ENCODE results near the gene MAGEB1.

Gene MAGEB1

DNA sequence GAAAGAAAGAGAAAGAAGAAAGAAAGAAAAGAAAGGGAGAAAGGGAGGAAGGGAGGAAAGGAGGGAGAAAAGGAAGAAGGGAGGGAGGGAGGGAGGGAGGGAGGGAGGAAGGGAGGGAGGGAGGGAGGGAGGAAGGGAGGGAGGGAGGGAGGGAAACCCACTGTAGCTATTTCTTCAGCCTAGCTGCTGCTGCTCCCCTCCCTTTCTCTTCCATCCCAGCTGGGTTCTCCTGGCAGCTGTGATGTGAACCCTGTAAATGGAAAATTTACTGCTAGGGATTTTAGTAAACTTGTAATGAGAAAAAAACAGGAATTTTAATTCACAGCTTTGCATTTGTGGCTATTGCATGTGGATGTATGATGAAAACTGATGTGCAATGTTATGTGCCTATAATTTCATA is 54.3 kb downstream of the MAGEB1 start:
- no peak for DNase-seq
